ENCODE results near the gene GPC3. TPM values are rescaled to one million over a fixed set of nuclear protein-coding genes. Genes with fewer than 3 reads are reported as not detected.

GPC3 gene
- total and polyA plus RNA-seq, 2 donors (not counting 3 experiments of a cell fraction or from before 2014, with no cell fraction given) = not detected

DNA sequence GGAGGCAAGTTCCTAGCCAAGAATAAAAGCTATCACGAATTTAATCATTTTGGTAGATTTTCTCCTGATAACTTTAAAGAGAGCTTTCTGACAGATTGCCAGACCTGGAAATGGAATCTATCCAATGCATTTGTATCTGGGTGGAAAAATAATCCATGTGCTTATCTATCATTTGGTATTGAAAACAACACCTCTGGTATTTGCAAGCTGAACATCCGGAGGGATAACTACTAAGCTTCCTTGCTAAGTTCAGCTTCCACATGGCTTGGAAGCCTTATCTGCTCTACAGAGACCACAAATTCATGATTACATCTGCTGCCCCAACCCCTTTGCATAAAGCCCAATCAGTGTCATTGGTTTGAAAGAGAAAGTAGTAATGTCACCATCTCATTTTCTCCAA is 230.7 kb downstream of the GPC3 start:
- Histone ChIP-seq H2AFZ (ENCODE audit: low read depth, low read length) (no peak overlapping the region), H4K20me1 (replicated peaks; ENCODE audit: control insufficient read depth, extremely low read depth, insufficient read depth, low read length) (no peaks in the 10 kb centered on the region), H3K9me1 (replicated peaks; ENCODE audit: control insufficient read depth, extremely low read depth, insufficient read depth, low read length) (no peaks in the 10 kb centered on the region), H3K9ac (replicated peaks; ENCODE audit: extremely low read depth, insufficient read depth, low read length) (no peak overlapping the region), H3K4me3 (replicated peaks in 1 of 3; ENCODE audit: insufficient read depth in 1 of 3, low read depth in 1 of 3, low read length in 3 of 3) (no peak overlapping the region), H3K79me2 (ENCODE audit: control insufficient read depth, insufficient read depth, low read length) (no peaks in the 10 kb centered on the region), H3K27ac (ENCODE audit: insufficient read depth, low read depth, low read length) (no peak overlapping the region), H3K27me3 (ENCODE audit: control insufficient read depth in 2 of 2, insufficient read depth in 2 of 2, low read length in 2 of 2) (no peaks in the 10 kb centered on the region), H3K36me3 (ENCODE audit: control insufficient read depth in 2 of 2, extremely low read depth in 1 of 2, insufficient read depth in 2 of 2, low read length in 2 of 2) (no peaks in the 10 kb centered on the region), H3K4me1 (ENCODE audit: control insufficient read depth, extremely low read depth, insufficient read depth, low read length) (no peaks in the 10 kb centered on the region), H3K9me3 (replicated peaks; ENCODE audit: control insufficient read depth, insufficient read depth, low read length) (no peaks in the 10 kb centered on the region), H3K4me2 (ENCODE audit: insufficient read depth, low read length) (no peak overlapping the region)
- DNase-seq (ENCODE audit: low read depth, low spot score) = no peak
- TF ChIP-seq, protein P1, sequence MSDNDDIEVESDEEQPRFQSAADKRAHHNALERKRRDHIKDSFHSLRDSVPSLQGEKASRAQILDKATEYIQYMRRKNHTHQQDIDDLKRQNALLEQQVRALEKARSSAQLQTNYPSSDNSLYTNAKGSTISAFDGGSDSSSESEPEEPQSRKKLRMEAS (IDR thresholded peaks at IDR 0.05; ENCODE audit: insufficient read depth, insufficient read length) = no peak
- TF ChIP-seq JUN (IDR thresholded peaks at IDR 0.05; ENCODE audit: borderline replicate concordance, insufficient read depth, insufficient read length, low read depth) (no peak), POLR2A (IDR thresholded peaks at IDR 0.05; ENCODE audit: low read depth, low read length) (no peak), EZH2 (IDR thresholded peaks at IDR 0.05; ENCODE audit: borderline replicate concordance, low read depth, low read length, severe bottlenecking) (no peak), GATA2 (IDR thresholded peaks at IDR 0.05; ENCODE audit: insufficient read depth, insufficient read length, low read depth, low read length) (no peak), POLR2AphosphoS5 (IDR thresholded peaks at IDR 0.05; ENCODE audit: insufficient read depth, low read depth, low read length) (no peak), MYC (IDR thresholded peaks at IDR 0.05; ENCODE audit: low read depth, low read length) (no peak), FOS (IDR thresholded peaks at IDR 0.05; ENCODE audit: borderline replicate concordance, insufficient read depth, low read length) (no peak)
- TF ChIP-seq, protein P2, sequence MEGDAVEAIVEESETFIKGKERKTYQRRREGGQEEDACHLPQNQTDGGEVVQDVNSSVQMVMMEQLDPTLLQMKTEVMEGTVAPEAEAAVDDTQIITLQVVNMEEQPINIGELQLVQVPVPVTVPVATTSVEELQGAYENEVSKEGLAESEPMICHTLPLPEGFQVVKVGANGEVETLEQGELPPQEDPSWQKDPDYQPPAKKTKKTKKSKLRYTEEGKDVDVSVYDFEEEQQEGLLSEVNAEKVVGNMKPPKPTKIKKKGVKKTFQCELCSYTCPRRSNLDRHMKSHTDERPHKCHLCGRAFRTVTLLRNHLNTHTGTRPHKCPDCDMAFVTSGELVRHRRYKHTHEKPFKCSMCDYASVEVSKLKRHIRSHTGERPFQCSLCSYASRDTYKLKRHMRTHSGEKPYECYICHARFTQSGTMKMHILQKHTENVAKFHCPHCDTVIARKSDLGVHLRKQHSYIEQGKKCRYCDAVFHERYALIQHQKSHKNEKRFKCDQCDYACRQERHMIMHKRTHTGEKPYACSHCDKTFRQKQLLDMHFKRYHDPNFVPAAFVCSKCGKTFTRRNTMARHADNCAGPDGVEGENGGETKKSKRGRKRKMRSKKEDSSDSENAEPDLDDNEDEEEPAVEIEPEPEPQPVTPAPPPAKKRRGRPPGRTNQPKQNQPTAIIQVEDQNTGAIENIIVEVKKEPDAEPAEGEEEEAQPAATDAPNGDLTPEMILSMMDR (IDR thresholded peaks at IDR 0.05; ENCODE audit: extremely low read depth in 1 of 2, insufficient read depth in 1 of 2, low read depth in 1 of 2, low read length in 2 of 2) = no peak
- intact Hi-C loops (cut with micrococcal nuclease) (no loop called here), dilution Hi-C loops (cut with MboI; ENCODE audit: extremely low pct_ligation_motif_present, low sequenced_read_pairs) (no loop called here)
- no peak for FAIRE-seq
- ChIA-PET POLR2A (no interaction called here), CTCF (no interaction called here)
- no TSS peak for BruUV-seq (replicated peaks)
